ENCODE measurements around the gene FASN.

The FASN gene

DNA sequence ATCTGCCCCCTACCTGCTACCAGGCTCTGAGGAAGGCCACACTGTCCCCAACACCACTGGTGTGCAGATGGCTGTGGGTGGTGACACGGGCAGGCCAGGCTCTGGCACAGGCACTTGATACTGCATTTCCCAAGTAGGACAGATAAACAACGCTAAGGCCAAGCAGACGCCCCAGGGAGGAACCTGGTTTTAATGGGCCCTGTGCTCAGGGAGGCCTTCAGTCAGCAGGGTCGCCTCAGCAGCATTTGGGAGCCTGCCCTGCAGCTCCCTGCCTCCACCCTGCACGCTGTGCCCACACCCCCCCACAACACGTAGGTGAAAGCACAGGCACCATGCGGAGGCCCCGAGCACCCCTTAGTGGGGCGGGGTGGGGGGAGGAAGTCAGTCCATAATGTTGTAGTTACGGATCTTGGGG lies 3.3 kb upstream of the FASN start:
- no peak for DNase-seq

DNA sequence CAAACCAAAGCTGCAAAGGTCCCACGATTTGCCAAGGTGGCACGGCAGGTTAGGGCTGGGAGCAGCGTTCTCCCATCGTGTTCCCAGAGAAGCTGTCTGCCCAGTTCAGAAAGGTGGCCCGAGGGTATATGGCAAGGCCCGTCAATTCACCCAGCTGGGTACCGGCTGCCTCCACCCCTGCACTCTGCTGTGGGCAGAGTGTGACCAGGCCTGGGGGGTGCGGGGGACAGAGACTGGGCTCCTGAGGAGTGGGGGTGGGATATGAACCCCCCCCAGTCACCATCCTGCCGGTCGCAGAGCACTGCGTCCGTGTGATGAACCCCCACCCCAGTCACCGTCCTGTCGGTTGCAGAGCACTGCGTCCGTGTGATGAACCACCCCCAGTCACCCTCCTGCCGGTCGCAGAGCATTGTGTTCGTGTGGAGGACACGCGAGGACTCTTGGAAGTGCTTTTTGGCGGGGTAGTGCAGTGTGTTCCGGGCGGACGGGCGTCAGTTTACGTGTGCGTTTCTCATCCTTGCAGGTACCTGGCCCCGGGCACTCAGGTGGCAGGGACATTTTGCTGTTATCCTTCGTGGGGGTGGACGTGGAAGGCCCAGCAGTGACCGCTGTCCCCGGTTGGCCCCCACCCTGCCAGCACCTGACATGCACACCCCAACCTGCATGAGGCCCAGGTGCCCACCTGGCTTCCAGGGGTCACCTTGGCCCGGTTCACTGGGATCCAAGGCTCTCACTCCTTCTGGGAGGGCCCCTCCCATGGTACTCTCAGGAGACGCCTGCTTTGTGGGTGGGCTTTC lies 2.7 kb upstream of the FASN start:
- DNase-seq = no peak

DNA sequence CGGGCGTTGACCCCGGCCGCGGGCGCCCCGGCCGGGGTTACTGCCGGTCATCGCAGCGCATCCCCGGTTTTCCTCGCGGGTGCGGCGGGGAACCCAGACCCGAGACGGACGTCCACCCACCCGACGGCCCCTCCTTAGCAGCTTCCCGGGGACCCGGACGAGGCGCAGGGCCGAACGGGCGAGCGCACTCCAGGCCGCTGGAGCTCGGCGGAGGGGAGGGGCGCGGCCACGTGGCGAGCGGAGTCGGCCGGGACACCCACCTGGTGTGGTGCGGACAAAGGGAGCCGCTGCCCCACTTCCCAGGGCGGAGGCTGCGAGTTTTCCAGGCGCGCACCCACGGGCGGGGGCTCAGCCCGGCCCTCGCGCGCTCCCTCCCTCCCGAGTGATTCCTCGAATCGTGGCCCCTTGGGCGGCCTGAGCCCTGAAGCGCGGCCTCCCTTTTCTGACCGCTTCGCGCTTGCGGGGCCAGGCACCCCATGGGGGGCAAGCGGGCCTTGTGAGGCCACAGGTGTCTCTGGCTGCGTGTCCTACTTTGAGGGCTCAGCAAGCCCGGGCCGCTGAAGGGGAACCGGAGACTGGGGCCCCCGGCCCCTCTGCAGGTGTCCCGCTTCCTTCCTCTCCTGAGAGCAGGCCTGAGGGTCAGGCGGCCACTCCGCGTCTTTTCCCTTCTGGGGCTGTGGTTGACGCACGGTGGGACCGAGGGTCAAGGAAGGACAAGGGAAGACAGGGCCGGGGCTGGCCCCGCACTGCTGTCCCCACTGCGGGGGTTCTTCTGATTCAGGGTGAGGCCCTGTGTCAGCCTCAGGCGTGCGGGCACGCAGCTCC lies 1.1 kb upstream of the FASN start:
- no peak for DNase-seq

DNA sequence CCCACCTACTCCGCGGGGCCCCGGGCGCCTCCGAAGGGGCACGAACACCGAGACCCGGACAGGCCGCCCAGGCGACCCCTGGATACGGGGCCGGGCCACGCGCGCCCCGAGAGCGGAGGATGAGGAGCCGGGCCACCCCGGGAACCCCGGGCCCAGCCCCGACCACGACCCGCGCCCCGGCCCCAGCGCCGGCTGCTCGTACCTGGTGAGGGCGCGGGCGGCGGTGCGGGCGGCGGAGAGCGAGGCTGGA lies 192 bp downstream of the FASN start:
- no peak for DNase-seq

DNA sequence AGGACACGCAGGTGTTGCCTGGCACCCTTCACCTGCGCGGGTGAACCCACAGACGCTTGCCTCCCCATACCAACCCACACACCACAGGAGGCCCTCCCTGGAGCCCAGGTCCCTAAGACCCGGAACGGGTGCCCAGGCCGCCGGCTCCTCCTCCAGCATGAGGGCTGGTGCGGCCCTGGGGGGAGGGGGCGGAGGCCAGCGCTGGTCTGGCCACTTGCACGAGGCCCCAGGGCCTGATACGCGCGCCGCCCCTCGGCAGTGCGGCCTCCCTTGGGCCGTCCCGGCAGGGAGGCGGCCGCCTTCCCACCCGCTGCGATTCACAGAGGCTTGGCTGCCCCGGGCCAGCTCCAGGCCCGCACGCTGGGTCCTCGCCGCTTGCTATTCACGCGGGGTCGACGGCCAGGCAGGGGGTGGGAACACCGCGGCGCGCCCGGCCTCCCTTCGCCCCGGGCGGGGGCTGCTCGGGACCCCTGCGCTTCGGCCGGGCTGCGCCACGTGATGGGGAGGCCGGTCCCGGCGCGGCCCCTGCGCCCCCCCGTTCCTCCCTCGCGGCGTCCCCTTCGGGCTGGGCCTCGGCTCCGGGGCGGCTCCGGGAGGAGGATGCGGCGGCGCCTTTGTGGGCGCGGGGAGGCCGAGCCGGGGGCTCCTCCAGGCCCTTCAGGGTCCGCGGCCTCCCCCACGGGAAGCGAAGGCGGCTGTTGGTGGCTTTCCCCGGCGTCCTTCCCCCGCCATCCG lies 685 bp downstream of the FASN start:
- peak; percentile 51 for DNase-seq

DNA sequence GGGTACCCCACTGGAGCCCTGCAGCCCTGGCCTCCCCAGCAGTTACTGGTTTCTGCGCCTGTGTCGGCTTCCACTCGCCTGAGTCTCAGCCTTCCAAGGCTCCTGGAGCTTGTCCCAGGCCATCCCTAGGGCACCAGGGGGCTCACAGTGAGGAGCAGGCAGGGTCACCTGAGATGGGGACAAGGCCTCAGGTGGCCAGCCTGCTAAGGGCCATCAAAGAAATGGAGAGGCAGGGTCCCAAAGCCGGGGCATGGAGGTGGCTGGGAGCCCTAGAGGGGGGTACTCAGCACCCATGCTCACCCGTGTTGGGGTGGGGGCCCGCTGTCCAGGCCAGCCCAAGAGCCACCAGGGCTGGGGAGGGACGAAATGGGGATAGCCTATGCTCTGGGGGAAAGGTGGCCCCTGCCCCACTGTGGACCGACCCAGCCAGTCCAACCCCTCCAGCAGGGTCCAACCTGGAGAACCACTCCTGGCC lies 1.3 kb downstream of the FASN start:
- no peak for DNase-seq

DNA sequence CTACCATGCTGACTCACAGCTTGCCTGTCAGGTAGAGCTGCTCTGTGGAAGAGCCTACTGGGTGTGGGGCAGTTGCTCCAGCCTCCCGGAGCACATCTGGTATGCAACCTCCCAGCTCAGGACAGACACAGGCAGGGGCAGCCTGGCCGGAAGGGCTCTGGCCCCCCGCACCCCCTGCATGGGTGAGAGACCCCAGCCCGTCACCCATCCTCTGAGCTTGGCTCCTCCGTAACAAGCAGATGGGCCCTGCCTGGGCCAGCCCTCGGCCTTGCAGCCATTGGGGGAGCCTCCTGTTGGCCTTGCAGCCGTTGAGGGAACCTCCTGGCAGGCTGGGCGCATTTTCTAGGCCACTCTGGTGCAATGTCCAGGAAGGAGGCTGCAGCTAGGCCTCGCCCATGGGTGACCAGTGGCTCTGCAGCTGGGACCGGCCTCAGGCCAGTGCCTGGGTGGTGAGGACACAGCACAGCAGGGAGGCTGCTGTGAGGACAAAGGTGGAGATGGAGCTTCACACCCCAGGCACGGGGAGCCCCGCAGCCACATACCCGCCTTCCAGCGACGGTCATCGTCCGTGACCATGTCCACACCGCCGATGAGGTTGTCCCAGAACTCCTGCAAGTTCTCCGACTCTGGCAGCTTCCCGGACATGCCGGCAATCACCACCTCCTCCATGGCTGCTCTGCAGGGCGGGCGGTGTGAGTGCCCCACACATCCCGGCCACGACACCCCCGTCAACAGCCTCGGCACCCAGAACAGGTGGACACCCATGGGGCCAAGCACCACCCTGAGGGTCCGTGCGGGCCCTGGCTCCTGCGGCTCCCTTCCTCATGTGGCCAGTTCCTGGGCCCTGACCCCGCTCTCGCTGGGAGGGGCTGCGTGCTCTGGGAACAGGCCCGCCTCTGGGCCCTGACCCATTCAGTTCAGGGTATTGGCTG lies 2.0 kb downstream of the FASN start:
- DNase-seq = no peak

DNA sequence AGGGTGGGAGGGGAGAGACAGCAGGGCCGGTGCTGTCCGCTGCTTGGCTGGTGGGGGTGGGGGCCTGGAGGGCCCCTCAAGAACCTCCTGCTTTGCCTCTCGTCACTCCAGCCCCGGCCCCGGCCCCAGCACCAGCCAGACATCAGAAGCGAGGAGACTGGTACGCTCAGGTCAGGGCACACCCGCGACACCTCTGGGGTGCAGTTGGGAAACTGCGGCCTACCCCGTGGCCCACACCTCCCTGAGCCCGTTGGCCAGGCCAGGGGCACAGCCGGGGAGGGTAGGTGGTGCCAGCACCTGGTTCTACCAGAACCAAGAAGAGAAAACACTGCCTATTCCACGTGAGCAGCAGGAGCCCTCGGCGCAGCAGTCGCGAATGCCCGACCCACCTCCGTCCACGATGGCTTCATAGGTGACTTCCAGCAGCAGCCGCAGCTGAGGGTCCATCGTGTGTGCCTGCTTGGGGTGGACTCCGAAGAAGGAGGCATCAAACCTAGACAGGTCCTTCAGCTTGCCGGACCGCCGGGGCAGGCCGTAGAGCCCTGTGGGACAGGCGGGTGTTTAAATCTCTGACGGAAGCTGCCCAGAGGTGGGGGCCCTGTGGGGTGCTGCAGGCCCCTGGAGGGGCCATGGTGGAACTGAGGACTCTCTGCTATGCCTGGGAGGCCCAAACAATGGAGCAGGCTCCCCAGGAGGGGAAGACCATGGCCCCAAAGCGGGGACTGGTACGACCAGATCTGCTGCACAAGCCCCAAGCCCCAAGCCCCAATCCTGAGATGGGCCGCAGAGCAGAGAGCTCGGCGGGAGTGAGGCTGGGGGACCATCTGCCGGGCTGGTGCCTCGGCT lies 2.9 kb downstream of the FASN start:
- DNase-seq = no peak

DNA sequence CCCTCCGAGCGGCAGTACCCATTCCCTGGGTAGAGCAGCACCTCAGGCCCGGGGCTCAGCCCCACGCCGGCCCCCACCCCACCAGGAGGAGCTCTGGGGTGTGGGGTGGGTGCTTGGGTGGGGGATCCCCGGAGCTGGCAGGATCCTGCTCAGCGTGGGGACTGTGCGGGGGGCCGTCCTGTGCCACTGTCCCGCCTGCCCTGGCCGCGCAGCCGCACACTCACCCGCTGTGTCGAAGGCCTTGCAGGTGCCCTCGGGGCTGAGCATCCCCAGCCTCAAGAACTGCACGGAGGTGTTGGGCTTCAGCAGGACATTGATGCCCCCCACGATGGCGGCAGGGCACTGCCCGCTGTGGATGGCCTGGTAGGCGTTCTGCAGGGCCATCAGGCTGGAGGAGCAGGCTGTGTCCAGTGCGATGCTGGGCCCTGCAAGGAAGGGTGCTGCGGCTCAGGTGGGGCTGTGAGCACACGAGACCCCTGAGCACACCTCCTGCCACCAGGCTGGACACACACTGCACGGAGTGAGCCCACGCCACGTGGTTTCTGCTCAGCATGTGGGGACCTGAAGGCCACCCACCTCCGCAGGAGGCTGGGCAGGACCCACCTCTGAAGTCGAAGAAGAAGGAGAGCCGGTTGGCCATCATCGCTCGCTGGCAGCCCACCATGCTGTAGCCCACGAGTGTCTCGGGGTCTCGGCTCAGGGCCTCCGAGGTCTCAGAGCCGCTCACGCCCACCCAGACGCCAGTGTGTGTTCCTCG lies 4.9 kb downstream of the FASN start:
- DNase-seq = no peak

DNA sequence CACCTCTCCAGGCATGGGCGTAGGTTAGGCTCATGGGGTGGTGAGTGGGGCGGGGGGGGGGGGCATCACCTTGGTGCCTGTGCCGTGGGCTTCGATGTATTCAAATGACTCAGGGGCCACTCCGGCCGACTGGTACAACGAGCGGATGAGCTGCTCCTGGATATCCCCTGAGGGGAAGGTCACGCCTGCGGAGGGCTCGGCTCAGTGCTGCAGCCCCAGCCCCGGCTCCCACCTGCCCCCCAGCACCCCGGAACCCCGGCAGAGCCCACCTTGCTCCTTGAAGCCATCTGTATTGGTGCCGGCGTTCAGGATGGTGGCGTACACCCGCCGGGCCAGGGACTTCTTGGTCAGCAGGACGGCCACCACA lies 5.4 kb downstream of the FASN start:
- DNase-seq = no peak

DNA sequence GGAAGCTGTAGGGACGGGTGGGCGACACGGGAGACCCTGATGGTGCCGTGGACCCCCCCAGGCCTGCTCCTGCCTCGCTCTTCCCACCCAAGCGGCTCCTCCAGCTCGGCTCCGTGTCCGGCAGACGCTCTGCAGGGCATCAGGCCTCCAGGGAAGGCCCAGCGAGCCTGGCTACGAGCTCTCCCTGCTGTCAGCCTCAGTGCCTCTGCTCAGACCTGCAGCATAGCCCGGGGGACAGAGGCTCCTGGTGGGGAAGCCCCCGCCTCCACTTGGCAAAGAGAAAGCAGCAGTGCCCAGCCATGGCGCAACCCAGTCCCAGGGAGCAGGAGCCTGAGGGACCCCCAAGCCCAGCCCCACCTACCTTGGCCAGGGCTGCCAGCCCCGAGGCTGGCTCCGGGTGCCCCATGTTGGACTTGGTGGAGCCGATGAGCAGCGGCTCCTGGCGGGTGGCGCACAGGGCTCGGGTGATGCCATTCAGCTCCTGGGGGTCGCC lies 5.9 kb downstream of the FASN start:
- DNase-seq = no peak

DNA sequence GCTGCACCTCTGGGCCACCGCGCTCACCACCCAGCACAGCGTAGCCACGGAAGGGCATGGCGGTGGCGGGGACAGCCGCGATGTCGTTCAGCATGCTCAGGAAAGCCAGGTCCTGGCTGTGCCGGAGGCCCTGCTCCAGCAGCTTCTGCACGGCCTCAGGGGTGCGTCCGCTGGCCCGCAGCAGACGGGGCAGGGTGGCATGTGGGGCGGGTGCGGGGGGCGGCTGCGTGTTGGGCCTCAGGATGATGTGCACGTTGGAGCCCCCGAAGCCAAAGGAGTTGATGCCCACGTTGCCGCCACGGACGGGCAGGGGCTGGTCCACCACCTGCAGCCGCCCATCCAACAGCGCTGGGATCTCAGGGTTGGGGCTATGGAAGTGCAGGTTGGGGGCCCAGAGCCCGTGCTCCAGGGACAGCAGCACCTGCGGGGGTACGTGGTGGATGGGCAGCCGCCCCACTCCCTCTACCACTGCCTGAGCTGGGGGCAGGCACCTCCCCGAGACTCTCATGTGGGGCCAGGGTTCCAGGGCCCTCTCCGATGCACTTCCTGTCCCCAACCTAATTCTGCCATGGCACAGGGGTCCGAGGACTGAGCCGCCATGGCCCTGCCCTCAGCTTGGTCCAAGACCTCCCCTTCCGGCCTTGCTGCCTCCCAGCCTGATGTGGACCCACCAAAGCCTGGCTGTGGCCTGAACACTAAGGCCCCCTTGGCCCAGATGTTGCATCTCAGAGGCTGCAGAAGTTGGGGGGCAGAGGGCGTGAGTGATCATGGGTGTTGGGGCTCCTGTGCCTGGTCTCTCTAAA lies 6.6 kb downstream of the FASN start:
- DNase-seq = no peak

DNA sequence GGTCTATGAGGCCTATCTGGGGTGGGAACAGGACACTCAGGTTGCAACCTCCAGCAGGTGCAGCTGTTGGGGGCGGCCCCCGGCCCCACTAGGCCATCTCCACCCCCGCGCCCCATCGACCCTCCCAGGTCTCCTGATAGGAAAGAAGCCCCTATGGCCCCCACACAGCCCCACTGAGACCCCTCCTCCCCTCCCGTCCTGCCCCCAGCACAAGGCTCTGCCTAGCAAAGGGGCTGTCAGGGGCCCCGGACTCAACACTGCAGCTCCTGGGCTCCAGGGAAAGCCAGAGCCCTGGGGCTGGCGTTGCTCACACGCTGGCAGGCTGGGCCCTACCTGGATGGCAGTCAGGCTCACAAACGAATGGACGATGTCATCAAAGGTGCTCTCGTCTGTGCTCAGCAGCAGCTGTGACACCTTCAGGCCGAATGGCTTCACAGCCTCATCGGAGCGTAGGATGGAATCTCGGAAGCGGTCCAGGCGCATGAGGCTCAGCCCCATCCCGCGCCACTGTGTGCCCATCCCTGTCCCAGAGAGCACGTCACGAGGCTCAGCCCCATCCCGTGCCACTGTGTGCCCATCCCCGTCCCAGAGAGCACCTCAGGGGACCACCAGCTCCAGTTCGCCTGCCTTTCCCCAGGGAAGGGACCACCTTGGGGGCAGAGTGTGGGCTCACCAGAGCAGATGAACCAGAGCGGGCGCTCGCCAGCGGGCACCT lies 7.3 kb downstream of the FASN start:
- DNase-seq = no peak

DNA sequence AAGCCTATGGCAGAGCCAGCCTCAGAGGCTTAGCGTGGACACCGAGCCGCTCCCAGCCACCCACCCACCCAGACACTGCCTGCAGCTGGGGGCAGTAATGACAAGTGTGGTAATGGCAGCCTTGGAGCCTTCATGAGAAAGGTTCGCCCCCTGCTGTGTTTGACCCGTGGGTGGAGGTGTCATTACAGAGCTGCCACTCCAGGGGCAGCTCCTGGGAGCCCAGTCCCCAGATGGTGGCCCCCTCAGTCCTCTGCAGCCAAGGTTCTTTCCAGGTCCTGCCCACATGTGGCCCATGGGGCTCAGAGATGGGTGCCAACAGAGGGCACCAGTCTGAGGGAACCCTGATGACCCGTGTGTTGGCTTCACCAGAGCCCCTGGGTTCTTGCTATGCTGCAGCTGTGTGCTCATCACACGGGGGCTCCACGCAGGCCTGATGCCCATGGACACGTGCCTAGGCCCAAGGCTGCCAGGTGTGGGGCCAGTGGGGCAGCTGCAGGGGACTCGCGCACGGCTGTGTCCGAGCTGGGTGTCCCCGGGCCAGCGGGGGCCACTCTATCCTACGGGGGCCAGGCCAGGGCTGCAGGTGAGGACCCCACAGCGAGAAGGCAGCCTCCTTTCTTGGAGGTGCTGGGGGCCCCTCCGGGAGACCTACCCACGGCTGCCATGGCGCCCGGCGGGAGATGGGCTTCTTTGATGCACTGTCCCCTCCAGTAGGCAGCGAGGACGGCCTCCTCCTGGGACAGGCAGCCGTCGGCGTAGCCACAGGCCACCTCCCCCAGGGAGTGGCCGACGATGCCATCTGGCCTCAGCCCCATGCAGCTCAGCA lies 8.1 kb downstream of the FASN start:
- no peak for DNase-seq

DNA sequence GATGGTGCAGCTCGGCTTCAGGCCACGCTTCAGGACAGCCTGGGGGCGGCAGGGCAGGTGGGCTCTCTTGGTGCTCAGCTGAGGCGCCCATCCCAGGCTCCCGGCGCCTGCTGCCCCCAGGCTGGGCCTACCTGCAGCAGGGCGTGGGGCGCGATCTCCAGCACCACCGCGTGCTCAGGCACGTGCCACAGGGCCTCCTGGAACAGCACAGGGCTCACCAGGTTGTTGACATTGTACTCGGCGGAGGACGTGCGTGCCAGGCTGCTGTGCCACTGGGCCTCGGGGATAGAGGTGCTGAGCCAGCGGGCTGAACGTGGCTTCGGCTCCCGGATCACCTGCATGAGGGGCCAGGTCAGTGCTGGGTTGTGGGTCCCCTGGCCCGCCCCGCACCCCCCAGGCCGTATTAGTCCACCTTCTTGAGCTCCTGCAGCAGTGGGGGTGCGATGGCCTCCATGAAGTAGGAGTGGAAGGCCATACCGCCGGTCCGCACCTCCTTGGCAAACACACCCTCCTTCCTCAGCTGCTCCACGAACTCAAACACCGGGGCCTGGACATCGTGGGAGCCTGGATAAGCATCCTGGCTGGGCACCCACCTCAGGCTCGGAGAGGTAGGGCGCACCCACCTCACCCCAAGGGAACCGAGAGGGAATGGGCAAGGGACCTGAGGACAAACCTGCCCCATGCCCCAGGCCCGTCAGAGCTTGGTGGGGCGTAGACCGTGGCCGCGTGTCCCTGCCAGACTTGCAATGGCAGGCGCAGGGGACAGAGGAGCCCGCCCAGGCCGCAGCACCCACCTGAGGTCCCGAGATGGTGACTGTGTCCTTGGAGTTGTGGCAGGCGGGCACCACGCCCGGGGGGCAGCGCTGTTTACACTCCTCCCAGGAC lies 9.0 kb downstream of the FASN start:
- no peak for DNase-seq

DNA sequence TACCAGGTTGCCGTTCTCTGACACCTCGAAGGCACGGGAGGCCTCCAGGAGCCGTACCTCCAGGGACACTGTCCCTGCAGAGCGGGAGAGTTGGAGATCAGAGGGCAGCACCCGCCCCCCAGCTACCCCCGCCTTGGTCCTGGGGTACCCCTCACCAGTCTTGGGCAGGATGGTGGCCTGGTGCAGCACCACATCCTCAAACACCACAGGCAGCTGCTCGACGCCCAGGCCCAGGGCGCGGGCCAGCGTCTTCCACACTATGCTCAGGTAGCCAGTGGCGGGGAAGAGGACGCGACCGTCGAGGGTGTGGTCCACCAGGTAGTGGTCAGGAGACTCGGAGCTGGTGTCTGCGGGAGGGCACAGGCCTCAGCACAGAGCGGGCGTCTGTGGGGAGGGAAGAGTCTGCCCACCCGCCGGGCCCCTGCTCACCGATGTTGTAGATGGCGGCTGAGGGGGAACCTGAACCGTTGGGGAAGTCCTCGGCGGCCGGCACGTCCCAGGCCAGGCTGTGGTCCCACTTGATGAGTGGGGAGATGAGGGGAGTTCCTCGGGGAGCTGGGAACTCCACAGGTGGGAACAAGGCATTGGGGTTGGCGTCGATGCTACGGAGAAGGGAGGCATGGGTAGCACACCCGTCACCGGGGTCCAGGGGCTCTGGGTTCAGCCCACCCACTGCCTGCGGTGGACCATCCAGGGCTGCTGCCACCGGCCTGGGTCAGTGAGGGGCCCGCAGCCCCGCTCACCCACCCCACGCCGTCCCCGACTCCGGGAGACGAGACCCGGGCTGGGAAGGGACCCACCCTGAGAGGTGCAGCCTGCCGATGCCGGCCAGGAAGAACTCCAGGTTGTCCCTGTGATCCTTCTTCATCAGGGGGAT lies 9.8 kb downstream of the FASN start:
- DNase-seq = no peak

Measured in fibroblast of skin of scalp (primary cell).